ENCODE results near the gene GZMM. TPM values are rescaled to one million over a fixed set of nuclear protein-coding genes. Genes with fewer than 3 reads are reported as not detected.

Gene GZMM
- total RNA-seq, 1 donor: 0.27 TPM

DNA sequence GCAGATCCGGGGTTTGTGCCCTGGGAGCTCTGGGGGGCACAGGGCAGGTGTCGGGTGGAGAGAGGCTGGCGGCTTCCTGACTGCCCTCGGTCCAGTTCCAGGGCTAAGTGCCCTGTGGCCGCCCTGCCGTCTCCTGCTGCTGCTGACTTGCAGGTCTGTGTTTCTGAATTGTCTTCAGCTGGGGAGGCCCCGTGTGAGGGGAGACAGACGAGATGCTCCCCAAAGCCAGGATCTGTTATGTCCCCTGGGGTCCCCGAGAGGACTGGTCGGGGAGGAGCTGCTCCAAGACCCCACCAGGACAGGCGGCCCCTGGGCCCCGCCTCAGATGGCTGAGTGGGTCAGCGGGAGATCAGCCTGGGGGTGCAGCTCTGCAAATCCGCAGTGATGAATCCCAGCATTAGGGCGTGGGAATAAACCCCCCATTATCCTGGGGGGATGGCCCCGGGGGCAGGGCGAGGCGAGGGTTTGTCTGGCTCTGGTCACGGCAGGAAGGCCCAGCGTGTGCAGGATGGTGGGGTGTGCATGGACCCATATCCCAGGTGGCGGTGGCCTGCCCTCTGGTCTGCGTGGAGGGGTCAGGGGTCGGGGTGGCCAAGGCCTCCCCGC, 50.5 kb downstream of the GZMM start:
- no peak for DNase-seq (ENCODE audit: low read depth in 2 of 3, low spot score in 2 of 3)

DNA sequence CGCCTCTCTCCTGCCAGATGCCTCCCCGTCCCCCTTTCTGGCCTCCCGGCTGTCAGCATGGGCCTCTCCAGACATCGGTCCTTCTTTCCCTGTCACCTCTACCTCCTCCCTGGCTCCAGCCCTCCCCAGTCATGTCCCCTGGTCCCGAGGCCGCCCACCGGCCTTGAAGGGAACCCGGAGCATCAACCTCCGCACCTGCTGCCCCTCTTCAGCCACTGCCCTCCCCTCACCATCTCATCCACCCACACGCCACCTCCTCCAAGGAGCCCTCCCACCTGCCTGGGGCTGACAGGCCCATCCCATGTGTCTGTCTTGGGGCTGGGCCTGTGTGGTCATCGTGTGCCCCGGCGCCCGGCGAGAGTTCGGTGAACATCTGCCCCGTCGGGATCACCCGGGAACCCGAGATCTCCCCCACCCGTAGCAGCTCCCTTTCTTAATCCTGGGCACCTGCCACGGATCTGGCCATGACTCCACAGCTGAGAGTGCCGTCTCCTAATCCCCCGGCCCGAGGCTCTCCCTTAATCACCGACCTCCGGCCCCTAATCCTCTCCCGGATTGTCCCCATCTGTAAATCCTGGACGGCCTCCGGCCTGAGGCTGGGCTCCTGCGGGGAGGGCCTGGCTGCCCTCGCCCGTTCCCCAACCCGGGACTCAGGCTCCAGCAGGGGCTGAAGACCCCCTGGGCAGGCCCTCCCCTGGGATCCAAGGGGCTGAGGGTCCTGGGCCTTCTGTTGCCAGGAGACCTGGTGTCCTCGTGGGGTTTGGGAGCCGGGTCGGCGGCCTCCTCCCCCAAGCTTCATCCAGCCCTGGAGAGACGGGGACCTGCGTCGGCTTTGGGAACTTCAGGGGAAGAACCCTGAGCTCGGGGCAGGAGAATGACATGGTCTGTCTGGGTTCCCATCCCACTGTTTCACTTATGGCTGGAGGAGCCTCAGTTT, 51.7 kb downstream of the GZMM start:
- DNase-seq (ENCODE audit: low read depth in 2 of 3, low spot score in 2 of 3): no peak

DNA sequence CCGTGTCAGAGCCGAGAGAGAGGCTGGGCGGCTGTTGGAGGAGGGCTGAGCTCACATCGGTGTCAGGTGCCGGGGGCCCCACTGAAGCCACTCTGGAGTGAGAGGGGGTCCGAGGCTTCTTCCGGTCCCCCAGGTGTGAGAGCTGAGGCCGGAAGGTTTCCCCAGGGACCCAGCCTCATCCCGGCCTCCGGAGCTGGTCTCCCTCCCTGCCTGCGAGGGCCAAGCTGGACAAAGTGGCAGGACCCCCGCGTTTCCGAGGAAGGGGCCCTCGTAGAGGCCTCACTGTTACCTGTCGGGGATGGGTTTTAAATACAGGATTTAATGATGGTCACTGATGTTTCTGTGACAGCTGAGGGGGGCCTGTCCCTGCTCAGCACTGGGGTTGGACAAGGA, 52.4 kb downstream of the GZMM start:
- DNase-seq (ENCODE audit: low read depth in 2 of 3, low spot score in 2 of 3): no peak

DNA sequence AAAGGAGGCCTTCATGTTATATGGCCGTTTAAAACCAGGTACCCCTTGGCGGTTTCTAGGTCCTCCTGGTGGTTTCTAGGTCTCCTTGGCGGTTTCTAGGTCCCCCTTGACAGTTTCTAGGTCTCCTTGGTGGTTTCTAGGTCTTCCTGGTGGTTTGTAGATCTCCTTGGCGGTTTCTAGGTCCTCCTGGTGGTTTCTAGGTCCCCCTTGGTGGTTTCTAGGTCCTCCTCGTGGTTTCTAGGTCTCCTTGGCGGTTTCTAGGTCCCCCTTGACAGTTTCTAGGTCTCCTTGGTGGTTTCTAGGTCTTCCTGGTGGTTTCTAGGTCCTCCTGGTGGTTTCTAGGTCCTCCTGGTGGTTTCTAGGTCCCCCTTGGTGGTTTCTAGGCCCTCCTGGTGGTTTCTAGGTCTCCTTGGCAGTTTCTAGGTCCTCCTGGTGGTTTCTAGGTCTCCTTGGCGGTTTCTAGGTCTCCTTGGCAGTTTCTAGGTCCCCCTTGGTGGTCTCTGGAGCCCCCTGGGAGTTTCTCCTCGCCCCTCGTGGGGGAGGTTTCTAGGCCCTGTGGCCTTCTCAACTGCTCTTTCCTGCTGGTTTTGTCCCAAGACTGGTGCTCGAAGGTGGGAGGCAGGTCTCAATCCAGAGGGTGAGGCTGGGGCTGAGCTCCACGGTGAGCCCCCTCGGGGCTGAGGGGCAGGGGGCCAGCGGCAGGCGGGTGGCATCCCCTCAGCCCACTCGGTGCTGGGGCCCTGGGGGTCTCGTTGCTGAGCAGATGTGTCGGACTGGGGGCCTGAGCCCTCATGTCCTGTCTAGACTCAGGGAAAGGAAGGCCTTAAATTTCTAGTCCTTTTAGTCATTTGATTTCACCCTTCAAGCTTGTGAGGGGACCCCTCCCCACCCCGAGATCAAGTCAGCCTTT, 53.8 kb downstream of the GZMM start:
- no peak for DNase-seq (ENCODE audit: low read depth in 2 of 3, low spot score in 2 of 3)

Other genes with a start within 250 kb of the GZMM start
- 10.5 TPM for gene MIER2, start 199.3 kb upstream of the GZMM start, total RNA-seq
- not detected for gene C2CD4C, start 134.9 kb upstream of the GZMM start, total RNA-seq
- gene SHC2, start 83.0 kb upstream of the GZMM start, total RNA-seq: under 0.01 TPM
- gene MADCAM1, start 47.6 kb upstream of the GZMM start, total RNA-seq: 0.27 TPM
- 59.0 TPM for gene TPGS1, start 36.6 kb upstream of the GZMM start, total RNA-seq
- 49.3 TPM for gene CDC34, start 12.3 kb upstream of the GZMM start, total RNA-seq
- gene BSG, start 28.5 kb downstream of the GZMM start, total RNA-seq: 254 TPM
- gene HCN2, start 45.8 kb downstream of the GZMM start, total RNA-seq: under 0.01 TPM
- gene POLRMT, start 89.5 kb downstream of the GZMM start, total RNA-seq: 50.9 TPM
- gene FGF22, start 95.8 kb downstream of the GZMM start, total RNA-seq: under 0.01 TPM
- gene RNF126, start 119.2 kb downstream of the GZMM start, total RNA-seq: 50.1 TPM
- gene FSTL3, start 132.3 kb downstream of the GZMM start, total RNA-seq: 7.5 TPM
- gene PRSS57, start 151.4 kb downstream of the GZMM start, total RNA-seq: 829 TPM
- gene PALM, start 164.9 kb downstream of the GZMM start, total RNA-seq: 15.6 TPM
- 0.27 TPM for gene MISP, start 207.1 kb downstream of the GZMM start, total RNA-seq

Measured in hematopoietic multipotent progenitor cell (in vitro differentiated cells).